Neuronal stem cell (in vitro differentiated cells): ENCODE results near the gene VAPB.

Source experiments
- DNase-seq: peaks from one replicate; pipeline ENCODE4 v3.0.0-alpha.2; 2013; ENCODE audit warnings: low spot score
- H2AFZ ChIP-seq: one replicate; pipeline ENCODE4 v1.6.1; 2013; ENCODE audit warnings: mild to moderate bottlenecking, low read length, inconsistent platforms
- H2AK5ac ChIP-seq: 2 replicates; pipeline ENCODE4 v1.6.1; 2013; ENCODE audit warnings: low read depth, mild to moderate bottlenecking, inconsistent platforms, low read length, moderate library complexity, mixed read lengths
- H2BK120ac ChIP-seq: 2 replicates; pipeline ENCODE4 v1.6.1; 2013; ENCODE audit warnings: low read depth, mild to moderate bottlenecking, inconsistent platforms, low read length, moderate library complexity, mixed read lengths
- H2BK12ac ChIP-seq: one replicate; pipeline ENCODE4 v1.6.1; 2013; ENCODE audit warnings: low read length, inconsistent platforms
- H2BK15ac ChIP-seq: 2 replicates; pipeline ENCODE4 v1.6.1; 2013; ENCODE audit warnings: mild to moderate bottlenecking, low read length, inconsistent platforms, mixed read lengths
- H2BK5ac ChIP-seq: one replicate; pipeline ENCODE4 v1.6.1; 2013; ENCODE audit warnings: inconsistent platforms, mild to moderate bottlenecking, low read length, moderate library complexity
- H3K14ac ChIP-seq: one replicate; pipeline ENCODE4 v1.6.1; 2013; ENCODE audit warnings: low read length, inconsistent platforms
- H3K18ac ChIP-seq: 2 replicates; pipeline ENCODE4 v1.6.1; 2013; ENCODE audit warnings: low read length, inconsistent platforms
- H3K23ac ChIP-seq: 2 replicates; pipeline ENCODE4 v1.6.1; 2013; ENCODE audit warnings: low read depth, mild to moderate bottlenecking, mixed read lengths, low read length, inconsistent platforms; ENCODE audit not compliant: poor library complexity
- H3K27ac ChIP-seq: replicated peaks from 3 replicates; pipeline ENCODE4 v1.5.1; 2013; ENCODE audit warnings: low read length, inconsistent platforms
- H3K27me3 ChIP-seq, 3 experiments: 2 replicates each; pipeline ENCODE4 v1.6.1; 2013; ENCODE audit warnings: low read length in 3 of 3, mild to moderate bottlenecking in 2 of 3, inconsistent platforms in 1 of 3, low read depth in 1 of 3, mixed read lengths in 1 of 3, moderate library complexity in 1 of 3; ENCODE audit not compliant: control insufficient read depth in 3 of 3, insufficient read depth in 3 of 3
- H3K36me3 ChIP-seq, 2 donors: replicated peaks in 1 of 2; 2 replicates each; pipeline ENCODE4 v1.6.1; 2013; ENCODE audit warnings: low read length in 2 of 2; ENCODE audit not compliant: control insufficient read depth in 2 of 2, insufficient read depth in 2 of 2
- H3K4ac ChIP-seq: 2 replicates; pipeline ENCODE4 v1.6.1; 2013; ENCODE audit warnings: inconsistent platforms, mild to moderate bottlenecking, low read length, moderate library complexity
- H3K4me1 ChIP-seq, 2 donors: 1 replicate in 1 of 2; 2 replicates in 1 of 2; pipeline ENCODE4 v1.6.1; 2013; ENCODE audit warnings: low read length in 2 of 2, low read depth in 1 of 2; ENCODE audit not compliant: control insufficient read depth in 2 of 2, insufficient read depth in 1 of 2
- H3K4me2 ChIP-seq: one replicate; pipeline ENCODE4 v1.6.1; 2013; ENCODE audit warnings: mild to moderate bottlenecking, low read length, inconsistent platforms; ENCODE audit not compliant: insufficient read depth, poor library complexity, severe bottlenecking
- H3K4me3 ChIP-seq, 2 donors: 2 replicates each; pipeline ENCODE4 v1.5.1; 2013; ENCODE audit warnings: low read length in 2 of 2, mild to moderate bottlenecking in 2 of 2, inconsistent platforms in 1 of 2, moderate library complexity in 1 of 2
- H3K79me1 ChIP-seq: one replicate; pipeline ENCODE4 v1.6.1; 2013; ENCODE audit warnings: low read depth, mild to moderate bottlenecking, inconsistent platforms, low read length, moderate library complexity
- H3K9ac ChIP-seq: one replicate; pipeline ENCODE4 v1.6.1; 2013; ENCODE audit warnings: mild to moderate bottlenecking, low read depth, low read length, inconsistent platforms; ENCODE audit not compliant: poor library complexity
- H3K9me3 ChIP-seq, 2 donors: replicated peaks in 1 of 2; 2 replicates each; pipeline versions ENCODE3 to v1.6.1; 2013; ENCODE audit warnings: low read length in 2 of 2, mild to moderate bottlenecking in 2 of 2, inconsistent platforms in 1 of 2, low read depth in 1 of 2, mixed read lengths in 1 of 2, moderate library complexity in 1 of 2; ENCODE audit not compliant: control insufficient read depth in 2 of 2, insufficient read depth in 1 of 2
- H4K8ac ChIP-seq: one replicate; pipeline ENCODE4 v1.6.1; 2013; ENCODE audit warnings: low read depth, mild to moderate bottlenecking, inconsistent platforms, low read length, moderate library complexity
- H4K91ac ChIP-seq: one replicate; pipeline ENCODE4 v1.6.1; 2013; ENCODE audit warnings: low read length, low read depth, mild to moderate bottlenecking, inconsistent platforms; ENCODE audit not compliant: poor library complexity
- WGBS, 2 donors: extraction: QIAGEN DNeasy Blood & Tissue Kit; methylation state at CpG; one replicate each; pipeline ENCODE4 v1.1.7; 2013; ENCODE audit warnings: missing lambda C conversion rate in 2 of 2, mixed read lengths in 1 of 2; ENCODE audit not compliant: insufficient read length in 2 of 2, insufficient replicate concordance in 1 of 2; ENCODE audit errors: extremely low coverage in 2 of 2; 5-methylcytosine and 5-hydroxymethylcytosine counted together

VAPB gene

GRCh38 chr20:58389968-58390658, 1.1 kb downstream of the VAPB start:
- Histone ChIP-seq H2BK15ac (no peak overlapping the region), H3K4me3 (peak overlapping the region; percentile 90 to 98), H3K36me3 (peaks cover 9 to 46% of the 10 kb centered on the region in 2 donors), H3K27me3 (no peaks in the 10 kb centered on the region), H3K4me1 (peaks cover 11 to 12% of the 10 kb centered on the region in 2 donors), H3K23ac (no peak overlapping the region), H2BK5ac (no peak overlapping the region), H3K4ac (no peak overlapping the region), H2AFZ (peak overlapping the region; percentile 95), H4K91ac (no peak overlapping the region), H3K79me1 (peaks cover 12% of the 10 kb centered on the region), H2AK5ac (no peak overlapping the region), H3K9me3 (no peaks in the 10 kb centered on the region), H3K4me2 (peak overlapping the region; percentile 69), H3K9ac (peak overlapping the region; percentile 98), H3K27ac (no peak overlapping the region), H2BK120ac (no peak overlapping the region), H3K14ac (peak overlapping the region; percentile 28), H3K18ac (peak overlapping the region; percentile 1), H4K8ac (no peak overlapping the region), H2BK12ac (no peak overlapping the region)
- WGBS, 2 donors, result no CpG with 5 or more reads among the region's 17 CpGs
- DNase-seq, result no peak

GRCh38 chr20:58390659-58391035, 1.6 kb downstream of the VAPB start:
- Histone ChIP-seq H2AFZ (no peak overlapping the region), H4K91ac (no peak overlapping the region), H3K23ac (no peak overlapping the region), H3K4me3 (peak overlapping the region in 1 of 2 donors; percentile 98), H3K18ac (no peak overlapping the region), H3K27me3 (no peaks in the 10 kb centered on the region), H3K79me1 (peaks cover 12% of the 10 kb centered on the region), H3K14ac (no peak overlapping the region), H3K4me1 (peaks cover 11 to 12% of the 10 kb centered on the region in 2 donors), H3K9me3 (no peaks in the 10 kb centered on the region), H2BK12ac (no peak overlapping the region), H3K27ac (no peak overlapping the region), H3K4me2 (no peak overlapping the region), H3K36me3 (peaks cover 9 to 50% of the 10 kb centered on the region in 2 donors), H2BK5ac (no peak overlapping the region), H3K4ac (no peak overlapping the region), H2BK120ac (no peak overlapping the region), H2AK5ac (no peak overlapping the region), H3K9ac (no peak overlapping the region), H4K8ac (no peak overlapping the region), H2BK15ac (no peak overlapping the region)
- WGBS, 2 donors, result no CpG with 5 or more reads among the region's 8 CpGs
- no peak for DNase-seq

- H3K27me3 ChIP-seq, result no peaks in the 10 kb centered on the region
- no peak overlapping the region for H3K9ac ChIP-seq
- H2BK15ac ChIP-seq, result no peak overlapping the region
- H3K4me1 ChIP-seq, result peaks cover 11 to 12% of the 10 kb centered on the region in 2 donors
- H2BK120ac ChIP-seq, result no peak overlapping the region
- H3K4ac ChIP-seq, result no peak overlapping the region
- no peak overlapping the region for H3K23ac ChIP-seq
- WGBS, 2 donors, result no CpG with 5 or more reads among the region's 4 CpGs
- no peak overlapping the region for H2AK5ac ChIP-seq
- no peak overlapping the region for H2BK12ac ChIP-seq
- H4K8ac ChIP-seq, result no peak overlapping the region
- H3K27ac ChIP-seq, result no peak overlapping the region
- H3K79me1 ChIP-seq, result peaks cover 14% of the 10 kb centered on the region
- no peak overlapping the region for H3K4me3 ChIP-seq
- no peak overlapping the region for H4K91ac ChIP-seq
- H2BK5ac ChIP-seq, result no peak overlapping the region
- no peak for DNase-seq
- H2AFZ ChIP-seq, result no peak overlapping the region
- no peak overlapping the region for H3K14ac ChIP-seq
- no peak overlapping the region for H3K18ac ChIP-seq
- no peaks in the 10 kb centered on the region for H3K9me3 ChIP-seq
- no peak overlapping the region for H3K4me2 ChIP-seq
- H3K36me3 ChIP-seq, result peaks cover 9 to 51% of the 10 kb centered on the region in 2 donors
Observed at GRCh38 chr20:58392286-58392685, 3.3 kb downstream of the VAPB start.

- no peak for DNase-seq
- Histone ChIP-seq H3K4ac (no peak overlapping the region), H2BK15ac (no peak overlapping the region), H3K36me3 (peaks cover 9 to 59% of the 10 kb centered on the region in 2 donors), H2AK5ac (no peak overlapping the region), H4K91ac (no peak overlapping the region), H3K9ac (no peak overlapping the region), H3K4me3 (no peak overlapping the region), H2BK5ac (no peak overlapping the region), H2AFZ (no peak overlapping the region), H3K79me1 (peaks cover 14% of the 10 kb centered on the region), H3K23ac (no peak overlapping the region), H3K4me1 (peaks cover 11 to 12% of the 10 kb centered on the region in 2 donors), H3K9me3 (no peaks in the 10 kb centered on the region), H3K18ac (no peak overlapping the region), H2BK120ac (no peak overlapping the region), H3K27me3 (no peaks in the 10 kb centered on the region), H2BK12ac (no peak overlapping the region), H3K4me2 (no peak overlapping the region), H4K8ac (no peak overlapping the region), H3K27ac (no peak overlapping the region), H3K14ac (no peak overlapping the region)
- no CpG with 5 or more reads among the region's 3 CpGs for WGBS, 2 donors
Observed at GRCh38 chr20:58393299-58393698, 4.3 kb downstream of the VAPB start.
